ENCODE measurements around the gene EHD1. TPM values are rescaled to one million over a fixed set of nuclear protein-coding genes. Genes with fewer than 3 reads are reported as not detected.

The EHD1 gene
- total RNA-seq, 1 experiment from 2014 or later = 110 TPM

DNA sequence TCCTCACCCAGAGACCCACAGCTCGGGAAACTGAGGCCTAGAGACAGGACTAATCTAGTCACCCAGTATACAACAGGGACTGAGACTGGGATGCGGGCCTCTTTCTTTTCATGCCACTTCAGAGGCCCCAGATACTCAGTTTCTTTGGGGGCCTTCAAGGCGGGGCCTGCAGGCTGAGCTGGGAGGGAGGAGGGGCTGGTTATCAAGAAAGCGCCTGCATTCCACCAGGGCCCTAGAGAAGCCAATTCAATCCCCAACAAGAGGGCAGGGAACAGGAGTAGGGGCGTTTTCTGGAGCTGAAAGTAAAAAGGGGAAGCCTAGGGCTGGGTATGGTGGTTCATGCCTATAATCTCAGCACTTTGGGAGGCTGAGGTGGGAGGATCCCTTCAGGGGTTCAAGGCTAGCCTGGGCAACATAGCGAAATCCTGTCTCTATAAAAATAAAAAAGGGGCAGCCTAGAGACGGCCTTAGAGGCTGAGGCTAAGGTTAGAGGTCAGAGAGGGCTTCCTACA lies 37.0 kb upstream of the EHD1 start:
- peaks cover 20% of the 10 kb centered on the region for H3K79me2 ChIP-seq (ENCODE audit: low read depth)
- peaks cover 10% of the 10 kb centered on the region; the same call in 1 of the 2 replicates for H3K36me3 ChIP-seq (ENCODE audit: low read depth)
- H3K4me1 ChIP-seq (replicated peaks; ENCODE audit: insufficient read depth) = peaks cover 16% of the 10 kb centered on the region
- peaks cover 14% of the 10 kb centered on the region; the same call in 1 of the 2 replicates for H3F3A ChIP-seq (ENCODE audit: insufficient read depth, low read depth)
- H4K20me1 ChIP-seq (ENCODE audit: insufficient read depth) = no peaks in the 10 kb centered on the region
- peak overlapping the region; percentile 67; the same call in 1 of the 2 replicates for H3K4me3 ChIP-seq
- intact Hi-C loops (cut with micrococcal nuclease; ENCODE audit: unreplicated experiment) = no loop called here
- peak overlapping the region; percentile 81 for H3K4me2 ChIP-seq
- POLR2A ChIA-PET (ENCODE audit: unreplicated experiment) = no interaction called here
- H2AFZ ChIP-seq = no peak overlapping the region
- BruUV-seq (replicated peaks) = no TSS peak
- no peak for DNase-seq
- CTCF ChIA-PET = interaction anchor here (0.6 kb wide), 1 partner anchor 360 kb away, joined by 14 read pairs; no protein-coding TSS in a partner anchor
- H3K27ac ChIP-seq = peak overlapping the region; percentile 50
- no peaks in the 10 kb centered on the region for H3K9me2 ChIP-seq (ENCODE audit: insufficient read depth)
- TF ChIP-seq EZH2 (IDR thresholded peaks at IDR 0.05; ENCODE audit: low read depth) = no peak
- TF ChIP-seq, protein P1, sequence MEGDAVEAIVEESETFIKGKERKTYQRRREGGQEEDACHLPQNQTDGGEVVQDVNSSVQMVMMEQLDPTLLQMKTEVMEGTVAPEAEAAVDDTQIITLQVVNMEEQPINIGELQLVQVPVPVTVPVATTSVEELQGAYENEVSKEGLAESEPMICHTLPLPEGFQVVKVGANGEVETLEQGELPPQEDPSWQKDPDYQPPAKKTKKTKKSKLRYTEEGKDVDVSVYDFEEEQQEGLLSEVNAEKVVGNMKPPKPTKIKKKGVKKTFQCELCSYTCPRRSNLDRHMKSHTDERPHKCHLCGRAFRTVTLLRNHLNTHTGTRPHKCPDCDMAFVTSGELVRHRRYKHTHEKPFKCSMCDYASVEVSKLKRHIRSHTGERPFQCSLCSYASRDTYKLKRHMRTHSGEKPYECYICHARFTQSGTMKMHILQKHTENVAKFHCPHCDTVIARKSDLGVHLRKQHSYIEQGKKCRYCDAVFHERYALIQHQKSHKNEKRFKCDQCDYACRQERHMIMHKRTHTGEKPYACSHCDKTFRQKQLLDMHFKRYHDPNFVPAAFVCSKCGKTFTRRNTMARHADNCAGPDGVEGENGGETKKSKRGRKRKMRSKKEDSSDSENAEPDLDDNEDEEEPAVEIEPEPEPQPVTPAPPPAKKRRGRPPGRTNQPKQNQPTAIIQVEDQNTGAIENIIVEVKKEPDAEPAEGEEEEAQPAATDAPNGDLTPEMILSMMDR (conservative IDR thresholded peaks at IDR 0.05) = no peak
- no peaks in the 10 kb centered on the region for H3K9me3 ChIP-seq (ENCODE audit: insufficient read depth, low read depth)
- H3K27me3 ChIP-seq (ENCODE audit: insufficient read depth, low read depth) = no peaks in the 10 kb centered on the region

DNA sequence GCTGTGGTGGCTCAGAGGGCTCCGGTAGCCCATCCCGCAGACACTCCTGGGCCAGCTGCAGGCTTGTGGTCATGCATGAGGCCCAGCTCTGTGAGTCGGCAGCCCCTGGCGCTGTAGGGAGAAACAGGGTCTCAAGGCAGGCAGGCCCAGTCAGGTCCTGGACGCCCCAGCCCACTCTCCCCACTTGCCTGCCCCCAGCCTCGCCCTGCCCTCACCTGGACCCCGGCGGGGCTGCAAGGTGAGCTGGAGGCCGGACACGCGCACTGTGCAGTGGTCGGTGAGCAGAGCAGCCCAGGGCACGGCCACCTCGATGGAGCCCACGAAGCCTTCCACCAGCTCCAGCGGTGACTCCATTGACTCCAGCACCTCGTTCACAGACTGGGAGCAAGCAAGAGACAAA lies 35.7 kb upstream of the EHD1 start:
- Histone ChIP-seq H3K9me2 (ENCODE audit: insufficient read depth) (no peaks in the 10 kb centered on the region), H3K27ac (no peak overlapping the region), H3K4me1 (replicated peaks; ENCODE audit: insufficient read depth) (peaks cover 16% of the 10 kb centered on the region), H4K20me1 (ENCODE audit: insufficient read depth) (no peaks in the 10 kb centered on the region), H3K4me3 (no peak overlapping the region), H2AFZ (no peak overlapping the region), H3K27me3 (ENCODE audit: insufficient read depth, low read depth) (no peaks in the 10 kb centered on the region), H3K4me2 (no peak overlapping the region), H3F3A (ENCODE audit: insufficient read depth, low read depth) (peaks cover 14% of the 10 kb centered on the region; the same call in 1 of the 2 replicates), H3K36me3 (ENCODE audit: low read depth) (peaks cover 10% of the 10 kb centered on the region; the same call in 1 of the 2 replicates), H3K79me2 (ENCODE audit: low read depth) (peaks cover 20% of the 10 kb centered on the region), H3K9me3 (ENCODE audit: insufficient read depth, low read depth) (no peaks in the 10 kb centered on the region)
- POLR2A ChIA-PET (ENCODE audit: unreplicated experiment) = interaction anchor here (0.6 kb wide), 1 partner anchor 19 kb away, joined by 3 read pairs; no protein-coding TSS in a partner anchor
- no peak for DNase-seq
- CTCF ChIA-PET = no interaction called here
- TF ChIP-seq, protein P1 (conservative IDR thresholded peaks at IDR 0.05) = no peak
- TF ChIP-seq EZH2 (IDR thresholded peaks at IDR 0.05; ENCODE audit: low read depth) = no peak
- BruUV-seq (replicated peaks) = no TSS peak
- intact Hi-C loops (cut with micrococcal nuclease; ENCODE audit: unreplicated experiment) = no loop called here

DNA sequence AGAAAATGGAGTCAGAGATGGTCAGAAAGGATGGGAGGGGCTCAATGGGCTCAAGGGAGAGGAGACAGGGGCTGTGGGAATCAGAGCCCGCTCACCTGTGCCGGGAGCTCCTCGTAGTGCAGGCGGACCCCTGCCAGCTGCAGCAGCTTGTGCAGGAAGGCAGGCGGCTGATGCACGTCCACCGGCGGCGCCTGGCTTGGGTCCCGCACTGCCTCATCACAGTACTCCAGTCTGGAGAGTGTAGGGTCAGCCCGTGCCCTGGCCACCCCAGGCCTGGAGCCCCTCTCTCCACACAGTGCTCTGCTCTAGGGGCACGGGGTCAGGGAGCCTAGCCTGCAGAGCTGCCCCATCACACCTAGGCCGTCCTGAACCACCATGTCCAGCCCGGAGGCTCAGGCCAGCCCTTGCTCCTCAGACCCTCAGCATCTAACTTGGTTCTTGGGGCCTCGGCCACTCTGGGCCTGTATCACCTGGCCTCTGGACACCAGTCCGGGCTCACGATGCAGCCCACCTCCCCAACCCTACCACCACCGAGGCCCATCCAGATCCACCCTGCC lies 34.8 kb upstream of the EHD1 start:
- H3F3A ChIP-seq (ENCODE audit: insufficient read depth, low read depth) = peaks cover 12% of the 10 kb centered on the region; the same call in 1 of the 2 replicates
- no peak overlapping the region for H3K4me2 ChIP-seq
- H3K9me2 ChIP-seq (ENCODE audit: insufficient read depth) = no peaks in the 10 kb centered on the region
- H4K20me1 ChIP-seq (ENCODE audit: insufficient read depth) = no peaks in the 10 kb centered on the region
- no TSS peak for BruUV-seq (replicated peaks)
- H3K27ac ChIP-seq = no peak overlapping the region
- intact Hi-C loops (cut with micrococcal nuclease; ENCODE audit: unreplicated experiment) = no loop called here
- peaks cover 15% of the 10 kb centered on the region; the same call in 1 of the 2 replicates for H3K36me3 ChIP-seq (ENCODE audit: low read depth)
- no peak for DNase-seq
- H3K27me3 ChIP-seq (ENCODE audit: insufficient read depth, low read depth) = no peaks in the 10 kb centered on the region
- ChIA-PET POLR2A (ENCODE audit: unreplicated experiment) (no interaction called here), CTCF (no interaction called here)
- TF ChIP-seq, protein P1 (conservative IDR thresholded peaks at IDR 0.05) = no peak
- no peak for TF ChIP-seq EZH2 (IDR thresholded peaks at IDR 0.05; ENCODE audit: low read depth)
- H3K79me2 ChIP-seq (ENCODE audit: low read depth) = peaks cover 20% of the 10 kb centered on the region
- no peaks in the 10 kb centered on the region for H3K9me3 ChIP-seq (ENCODE audit: insufficient read depth, low read depth)
- no peak overlapping the region for H3K4me3 ChIP-seq
- no peak overlapping the region for H2AFZ ChIP-seq
- H3K4me1 ChIP-seq (replicated peaks; ENCODE audit: insufficient read depth) = peaks cover 13% of the 10 kb centered on the region

All from PC-9 (cell line).